Neutrophil (primary cell): ENCODE measurements around the gene NSL1.
"Not testable (repeated sequence)": the region's sequence is repeated elsewhere in the genome, so short reads cannot be mapped to it uniquely, and the experiment has no call there.

ENCODE experiments used
- H3K27ac ChIP-seq: fragments of 200-600 bp; sonication (generic); 2 replicates; pipeline ENCODE4 v1.5.1; 2016; ENCODE audit warnings: mild to moderate bottlenecking, moderate library complexity
- H3K27me3 ChIP-seq: fragments of 200-600 bp; sonication (generic); 2 replicates; pipeline ENCODE4 v1.6.0; 2016; ENCODE audit warnings: mild to moderate bottlenecking
- H3K36me3 ChIP-seq: fragments of 200-600 bp; sonication (generic); 2 replicates; pipeline ENCODE4 v1.5.1; 2017
- H3K4me1 ChIP-seq, 2 experiments: fragments of 200-600 bp in 1 of 2; sonication (generic) in 1 of 2; 1 replicate in 1 of 2; 2 replicates in 1 of 2; pipeline versions ENCODE4 v1.5.1 to v1.6.1; 2013 to 2016; ENCODE audit warnings: low read depth in 1 of 2, low read length in 1 of 2, mild to moderate bottlenecking in 1 of 2, moderate library complexity in 1 of 2; ENCODE audit not compliant: control insufficient read depth in 1 of 2, insufficient read depth in 1 of 2
- H3K4me3 ChIP-seq, 2 experiments: fragments of 200-600 bp in 1 of 2; sonication (generic) in 1 of 2; 1 replicate in 1 of 2; 2 replicates in 1 of 2; pipeline ENCODE4 v1.5.1; 2013 to 2016; ENCODE audit warnings: low read depth in 1 of 2, low read length in 1 of 2, mild to moderate bottlenecking in 1 of 2, moderate library complexity in 1 of 2
- H3K9me3 ChIP-seq: fragments of 200-600 bp; sonication (generic); 2 replicates; pipeline ENCODE4 v1.5.1; 2016
- CTCF ChIP-seq: fragments of 200-600 bp; sonication (generic); IDR thresholded peaks from 2 replicates; pipeline ENCODE4 v1.5.1; 2016; ENCODE audit warnings: antibody characterized with exemption

NSL1 gene

GRCh38 chr1:212791676-212792395 is at the start of gene NSL1, which contains the start of gene TATDN3:
NSL1 (minus strand) TSS chr1:212791777; CDS start chr1:212791763, 14 bp downstream.
TATDN3 (plus strand) TSS chr1:212791894; CDS start chr1:212791922, 28 bp downstream.
- Histone ChIP-seq H3K27ac (peak within 1 kb of the TSS; percentile 94), H3K4me1 (peaks cover 44 to 49% of the 10 kb centered on the region in 2 experiments), H3K27me3 (no peaks in the 10 kb centered on the region), H3K9me3 (no peaks in the 10 kb centered on the region), H3K4me3 (peak within 1 kb of the TSS; percentile 92 to 99), H3K36me3 (peaks cover 3% of the 10 kb centered on the region)
- peak; percentile 21 for TF ChIP-seq CTCF

- Histone ChIP-seq H3K4me1 (no peaks in the 10 kb centered on the region), H3K36me3 (no peaks in the 10 kb centered on the region), H3K27ac (no peak overlapping the region), H3K9me3 (no peaks in the 10 kb centered on the region), H3K27me3 (no peaks in the 10 kb centered on the region), H3K4me3 (no peak overlapping the region)
- no peak for TF ChIP-seq CTCF
These were observed 46.6 kb upstream of the NSL1 start for GRCh38 chr1:212838145-212838544.

GRCh38 chr1:212833211-212834207 is 41.9 kb upstream of the NSL1 start:
- not testable (repeated sequence) for H3K4me1 ChIP-seq, H3K36me3 ChIP-seq, H3K4me3 ChIP-seq, H3K27ac ChIP-seq, H3K27me3 ChIP-seq, H3K9me3 ChIP-seq

GRCh38 chr1:212828395-212828794 is 36.8 kb upstream of the NSL1 start:
- Histone ChIP-seq H3K4me1 (peaks cover 5 to 6% of the 10 kb centered on the region in 2 experiments), H3K36me3 (no peaks in the 10 kb centered on the region), H3K27me3 (no peaks in the 10 kb centered on the region), H3K27ac (no peak overlapping the region), H3K9me3 (peaks cover 7% of the 10 kb centered on the region), H3K4me3 (no peak overlapping the region)
- TF ChIP-seq CTCF: no peak

GRCh38 chr1:212827831-212828278 is 36.3 kb upstream of the NSL1 start:
- Histone ChIP-seq H3K4me1 (peaks cover 5 to 6% of the 10 kb centered on the region in 2 experiments), H3K9me3 (peaks cover 7% of the 10 kb centered on the region), H3K27me3 (no peaks in the 10 kb centered on the region), H3K36me3 (no peaks in the 10 kb centered on the region), H3K27ac (no peak overlapping the region), H3K4me3 (no peak overlapping the region)
- TF ChIP-seq CTCF: no peak
